OCI-LY3 (cell line): ENCODE measurements around the gene CD300H.
"Not testable (repeated sequence)": the region's sequence is repeated elsewhere in the genome, so short reads cannot be mapped to it uniquely, and the experiment has no call there.

Source experiments
- EZH2phosphoT487 ChIP-seq: fragments of 200-600 bp; shearing (Covaris generic); IDR thresholded peaks from 2 replicates; pipeline ENCODE4 v1.6.1; 2018; ENCODE audit warnings: antibody characterized with exemption, mixed run types, low read depth
- TF ChIP-seq, protein P1 (sequence below): fragments of 200-600, 300-600 bp; sonication (generic); IDR thresholded peaks from 2 replicates; pipeline ENCODE4 v1.5.1; 2014; ENCODE audit warnings: antibody characterized with exemption, low read length, low read depth

- TF ChIP-seq, protein P1, sequence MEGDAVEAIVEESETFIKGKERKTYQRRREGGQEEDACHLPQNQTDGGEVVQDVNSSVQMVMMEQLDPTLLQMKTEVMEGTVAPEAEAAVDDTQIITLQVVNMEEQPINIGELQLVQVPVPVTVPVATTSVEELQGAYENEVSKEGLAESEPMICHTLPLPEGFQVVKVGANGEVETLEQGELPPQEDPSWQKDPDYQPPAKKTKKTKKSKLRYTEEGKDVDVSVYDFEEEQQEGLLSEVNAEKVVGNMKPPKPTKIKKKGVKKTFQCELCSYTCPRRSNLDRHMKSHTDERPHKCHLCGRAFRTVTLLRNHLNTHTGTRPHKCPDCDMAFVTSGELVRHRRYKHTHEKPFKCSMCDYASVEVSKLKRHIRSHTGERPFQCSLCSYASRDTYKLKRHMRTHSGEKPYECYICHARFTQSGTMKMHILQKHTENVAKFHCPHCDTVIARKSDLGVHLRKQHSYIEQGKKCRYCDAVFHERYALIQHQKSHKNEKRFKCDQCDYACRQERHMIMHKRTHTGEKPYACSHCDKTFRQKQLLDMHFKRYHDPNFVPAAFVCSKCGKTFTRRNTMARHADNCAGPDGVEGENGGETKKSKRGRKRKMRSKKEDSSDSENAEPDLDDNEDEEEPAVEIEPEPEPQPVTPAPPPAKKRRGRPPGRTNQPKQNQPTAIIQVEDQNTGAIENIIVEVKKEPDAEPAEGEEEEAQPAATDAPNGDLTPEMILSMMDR, result not testable (repeated sequence)
- TF ChIP-seq EZH2phosphoT487, result not testable (repeated sequence)
Observed at GRCh38 chr17:74573635-74574034, 6.3 kb upstream of the CD300H start.
